GM19463 (cell line): ENCODE measurements around the gene FASN.

Experiments used
- ATAC-seq: cut with Tn5 transposase; IDR thresholded peaks from one replicate; pipeline ENCODE4 v1.9.1; 2021; ENCODE audit warnings: mild to moderate bottlenecking, moderate library complexity; ENCODE audit not compliant: unreplicated experiment

Gene FASN

GRCh38 chr17:82078433-82078832, 19.6 kb downstream of the FASN start:
- no peak for ATAC-seq

GRCh38 chr17:82077617-82078358, 20.2 kb downstream of the FASN start:
- ATAC-seq: no peak

DNA sequence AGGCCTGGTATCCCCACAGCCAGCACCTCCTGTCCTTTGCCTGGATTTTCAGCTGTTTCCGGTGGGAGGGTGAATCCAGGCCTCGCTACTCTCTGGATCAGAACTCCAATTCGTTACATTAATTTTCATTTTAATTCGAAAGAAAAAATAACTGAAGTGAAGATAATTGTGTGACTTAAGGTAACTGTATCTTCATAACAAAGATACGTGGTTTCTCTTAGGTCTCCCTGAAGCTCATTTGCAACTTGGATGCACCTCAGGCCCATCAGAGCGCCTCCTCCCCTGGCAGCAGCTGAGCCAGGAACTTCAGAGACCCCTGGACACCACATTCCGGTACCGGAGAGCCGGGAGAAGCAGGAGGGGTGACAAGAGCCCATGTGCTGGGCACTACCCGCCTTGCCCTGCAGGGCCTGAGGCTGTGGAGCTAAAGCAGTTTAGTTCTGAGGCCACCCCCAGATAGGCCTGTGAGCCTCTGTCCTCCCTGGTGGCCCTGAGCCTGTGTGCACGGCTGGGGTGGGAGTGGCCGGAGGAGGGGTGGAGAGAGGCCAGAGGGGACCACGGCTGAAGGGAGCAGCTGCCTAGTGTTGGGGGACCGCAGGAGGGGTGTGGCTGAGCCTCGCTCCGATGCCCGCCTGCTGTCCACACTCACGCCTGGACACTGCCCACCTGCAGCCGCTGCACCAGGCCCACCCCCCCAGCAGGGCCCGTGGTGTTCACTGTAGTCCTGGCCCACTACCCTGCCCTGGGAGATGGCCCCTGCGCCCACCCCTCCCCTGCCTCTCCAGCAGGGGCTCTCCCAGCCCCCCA, 21.0 kb downstream of the FASN start:
- no peak for ATAC-seq

GRCh38 chr17:82076018-82076784, 21.8 kb downstream of the FASN start:
- no peak for ATAC-seq

DNA sequence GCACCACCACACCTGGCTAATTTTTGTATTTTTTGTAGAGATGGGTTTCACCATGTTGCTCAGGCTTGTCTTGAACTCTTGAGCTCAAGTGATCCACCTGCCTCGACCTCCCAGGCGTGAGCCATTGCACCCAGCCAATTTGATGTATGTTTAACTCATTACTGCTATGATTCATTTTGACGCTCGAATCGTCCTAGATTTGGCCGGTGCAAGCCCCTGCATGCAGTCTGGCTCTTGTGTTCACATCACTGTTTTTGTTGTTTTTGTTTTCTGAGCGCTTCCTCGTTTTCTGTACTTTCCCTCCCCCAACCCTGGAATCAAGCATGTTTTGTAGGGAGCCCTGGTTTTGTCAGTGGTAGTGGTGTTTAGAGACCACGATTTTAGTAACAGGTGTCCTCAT, 24.6 kb downstream of the FASN start:
- ATAC-seq: no peak

DNA sequence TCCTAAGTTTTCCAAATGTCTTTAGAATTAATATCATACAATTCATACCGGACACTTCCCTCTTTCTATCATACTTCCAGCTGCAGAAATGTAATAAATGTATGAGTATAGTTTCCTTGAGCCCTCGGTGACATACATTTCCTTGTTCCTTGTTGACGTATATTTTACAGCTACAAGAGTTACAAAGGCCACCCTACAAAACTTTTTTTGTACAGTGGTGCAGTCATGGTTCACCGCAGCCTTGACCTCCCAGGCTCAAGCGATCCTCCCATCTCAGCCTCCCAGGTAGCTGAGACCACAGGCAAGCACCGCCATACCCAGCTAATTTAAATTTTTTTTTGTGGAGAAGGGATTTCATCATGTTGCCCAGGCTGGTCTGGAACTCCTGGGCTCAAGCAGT, 25.2 kb downstream of the FASN start:
- no peak for ATAC-seq

DNA sequence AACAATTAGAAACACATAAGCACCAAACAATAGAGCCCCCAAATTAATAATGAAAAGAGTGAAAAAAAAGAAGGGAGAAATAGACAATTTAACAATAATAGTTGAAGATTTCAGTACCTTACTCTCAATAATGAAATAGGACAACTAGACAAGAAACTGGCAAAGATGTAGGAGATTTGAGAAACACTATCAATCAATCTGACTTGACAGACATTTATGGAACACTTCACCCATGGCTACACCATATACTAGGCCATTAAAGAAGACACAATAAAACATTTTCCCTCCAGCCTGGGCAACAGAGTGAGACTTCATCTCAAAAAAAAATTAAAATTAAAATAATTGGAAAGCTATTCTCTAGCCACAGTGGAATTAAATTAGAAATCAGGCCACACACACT, 27.4 kb downstream of the FASN start:
- no peak for ATAC-seq

DNA sequence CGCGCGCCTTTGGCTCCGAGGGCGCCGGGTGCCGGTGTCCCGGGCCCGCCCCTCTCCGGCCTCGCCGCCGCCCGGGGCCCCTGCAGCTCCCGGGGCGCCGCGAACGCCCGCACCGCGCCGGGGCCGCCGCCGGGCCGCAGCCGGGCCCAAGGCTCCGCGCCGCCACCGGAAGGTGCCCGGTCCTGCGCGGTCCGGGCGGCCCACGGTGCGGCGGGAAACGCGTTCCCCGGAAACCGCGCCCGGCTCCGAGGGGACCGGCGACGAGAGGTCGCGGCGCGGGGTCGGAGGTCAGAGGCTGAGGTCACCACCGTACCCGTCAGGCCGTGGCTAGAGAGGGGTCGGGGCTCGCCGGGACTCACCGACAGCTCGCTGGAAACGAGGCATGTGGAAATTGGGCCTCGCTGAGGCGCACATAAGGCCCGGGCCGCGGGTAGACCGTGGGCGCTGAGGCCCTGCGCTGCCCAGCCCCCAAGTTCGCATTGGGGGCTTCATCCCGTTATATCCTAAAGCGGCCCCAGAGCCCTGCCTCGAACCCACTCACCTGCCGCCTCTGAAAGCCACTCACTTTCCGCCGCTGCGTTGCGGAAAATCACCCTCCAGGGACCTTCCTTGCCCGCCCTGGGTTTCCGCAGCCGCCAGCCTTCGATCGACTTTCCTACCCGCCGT, 32.3 kb downstream of the FASN start, which contains the start of gene DUS1L:
Gene DUS1L, minus strand, starts transcription at position 167 of the 666 bp plus-strand sequence. CDS start 745 bp downstream, outside the sequence.
- ATAC-seq: peak; percentile 61

DNA sequence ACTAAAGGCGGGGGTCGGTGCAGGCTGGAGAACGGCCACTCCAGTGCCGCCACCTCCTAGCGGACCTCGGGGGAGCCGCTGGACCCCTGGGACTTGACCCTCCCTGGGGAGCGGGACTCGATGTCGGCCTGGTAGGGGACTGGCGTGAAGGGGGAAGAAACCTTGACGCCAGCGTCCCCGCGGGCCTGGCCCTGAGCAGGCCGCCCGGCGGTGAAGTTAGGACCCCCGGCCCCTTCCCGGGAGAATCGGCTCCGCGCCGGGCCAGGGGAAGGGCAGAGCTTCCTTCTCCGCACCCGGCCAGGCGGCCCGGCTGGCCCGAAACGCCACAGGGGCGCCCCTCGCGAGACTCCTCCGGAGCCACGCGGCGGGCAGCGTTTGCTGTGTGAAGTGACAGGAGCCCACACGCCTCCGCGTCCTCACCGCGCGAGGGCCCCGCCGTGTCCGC, 32.8 kb downstream of the FASN start:
- peak; percentile 14 for ATAC-seq

DNA sequence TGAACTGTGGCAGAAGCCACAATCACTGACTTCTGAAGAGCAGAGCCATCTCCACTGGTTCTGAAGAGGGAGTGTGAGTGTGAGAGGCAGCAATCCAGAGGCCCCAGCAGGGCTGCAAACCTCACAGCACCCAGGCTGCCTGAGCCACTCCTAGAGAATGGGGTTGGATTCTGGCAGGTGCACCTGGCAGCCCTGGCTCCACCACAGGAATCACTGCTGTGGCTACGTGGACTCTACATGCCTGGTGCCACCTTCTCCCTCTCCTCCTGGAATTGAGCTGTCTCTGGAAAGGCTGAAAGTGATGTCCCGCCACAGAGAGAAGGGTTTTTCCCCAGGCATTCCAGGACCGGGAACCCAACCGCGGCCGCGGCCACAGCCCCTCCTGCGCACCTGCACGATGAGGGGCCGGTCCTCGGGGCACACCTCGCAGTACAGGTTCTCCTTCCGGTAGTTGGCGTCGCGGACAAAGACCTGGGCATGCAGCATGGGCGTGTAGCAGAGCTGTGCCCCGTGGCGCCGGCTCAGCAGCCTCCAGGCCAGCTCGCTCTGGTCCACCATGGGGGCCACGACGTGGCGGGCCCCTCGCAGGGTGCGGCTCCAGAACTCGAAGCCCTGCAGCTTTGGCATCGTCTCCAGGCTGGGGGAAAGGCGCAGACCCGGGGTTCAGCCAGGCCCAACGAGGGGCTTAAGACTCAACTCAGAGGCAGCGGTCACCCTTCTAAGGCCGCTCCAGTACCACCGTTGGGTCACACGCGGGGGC, 33.4 kb downstream of the FASN start:
- ATAC-seq: no peak

DNA sequence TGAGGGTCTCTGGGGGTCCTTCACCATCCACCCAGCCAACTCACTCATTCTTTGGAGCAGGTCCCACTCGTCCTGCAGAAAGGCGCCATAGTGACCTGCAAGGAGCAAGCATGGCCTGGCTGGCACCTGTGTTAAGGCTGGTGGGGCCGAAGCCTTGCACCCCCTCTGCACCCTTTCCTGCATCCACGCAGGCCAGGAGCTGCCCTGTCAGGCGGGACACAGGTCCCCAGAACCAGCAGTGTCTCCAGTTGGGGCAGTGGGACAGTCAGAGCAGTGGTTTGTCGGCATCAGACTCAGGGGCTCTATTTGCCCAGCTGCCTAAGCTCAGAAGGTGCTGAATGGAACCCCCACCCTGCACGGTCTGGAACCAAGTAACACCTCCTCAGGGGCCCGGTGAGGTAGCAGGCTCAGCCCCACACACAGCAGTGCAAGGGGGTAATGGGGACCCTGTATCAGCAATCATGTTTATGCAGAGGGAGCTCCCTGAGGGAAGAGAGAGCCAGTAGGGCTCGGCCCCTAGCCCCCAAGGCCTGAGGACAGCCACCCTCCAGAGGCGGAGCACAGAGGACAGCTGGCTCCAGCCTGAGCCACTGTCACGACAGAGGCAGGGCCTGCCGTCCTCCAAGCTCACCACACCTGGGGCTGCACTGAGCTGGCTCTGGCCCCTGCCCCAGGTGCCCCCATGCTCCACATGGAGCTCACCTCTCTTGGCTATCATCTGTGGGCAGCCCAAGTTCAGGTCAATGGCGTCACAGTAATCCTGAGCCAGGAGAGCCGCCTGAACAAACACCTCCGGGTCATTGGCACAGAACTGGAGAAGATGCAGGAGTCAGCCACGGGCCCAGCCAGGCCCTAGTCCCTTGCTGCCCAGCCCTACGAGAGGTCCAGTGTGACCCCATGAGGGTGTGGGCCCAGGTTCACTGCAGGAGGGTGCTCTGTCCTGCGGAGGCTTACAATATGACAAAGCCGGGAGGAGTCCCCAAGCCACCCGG, 34.3 kb downstream of the FASN start:
- ATAC-seq: no peak

- no peak for ATAC-seq
Observed at GRCh38 chr17:82062984-82063368, 35.1 kb downstream of the FASN start.

DNA sequence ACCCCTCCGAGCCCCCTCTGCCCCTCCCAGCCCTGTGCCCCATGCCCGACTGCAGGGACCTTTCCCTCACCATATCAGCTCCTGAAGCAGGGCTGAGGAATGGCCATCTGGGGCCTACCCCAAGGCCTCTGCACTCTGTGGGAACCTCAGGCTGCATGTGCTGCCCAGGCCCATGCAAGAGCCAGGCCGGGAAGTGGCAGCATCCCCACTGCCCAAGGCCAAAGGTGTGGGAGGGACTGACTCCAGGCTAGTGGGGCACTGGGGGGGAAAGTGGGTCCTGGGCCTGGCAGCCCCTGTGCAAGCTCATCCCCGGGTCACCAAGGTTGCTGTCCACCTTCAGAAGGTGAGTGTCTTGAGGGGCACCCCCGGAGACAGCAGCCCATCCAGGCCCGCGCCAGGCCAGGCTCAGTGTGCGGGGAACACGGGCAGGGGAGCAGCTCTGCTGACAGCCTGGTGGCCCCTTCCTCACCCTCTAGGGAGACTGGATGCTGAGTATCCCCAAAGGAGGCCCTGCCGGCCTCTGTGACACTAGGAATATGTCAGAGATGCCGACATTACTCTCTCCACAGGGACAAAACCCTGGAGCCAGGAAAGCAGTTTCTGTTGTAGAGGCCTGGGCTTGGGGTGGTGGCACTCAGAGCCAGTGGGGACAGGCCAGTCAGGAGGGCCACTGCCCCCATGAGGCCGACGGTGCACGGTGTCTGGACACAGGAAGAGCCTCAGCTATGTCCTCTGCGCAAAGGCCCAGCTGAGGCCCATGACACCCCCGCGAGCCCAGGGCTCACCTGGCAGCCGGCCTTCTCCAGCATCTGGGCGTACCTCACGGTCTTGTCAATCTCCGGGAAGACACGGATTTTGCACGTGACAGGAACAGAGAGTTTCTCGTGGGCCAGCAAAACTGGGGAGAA, 35.7 kb downstream of the FASN start:
- no peak for ATAC-seq

DNA sequence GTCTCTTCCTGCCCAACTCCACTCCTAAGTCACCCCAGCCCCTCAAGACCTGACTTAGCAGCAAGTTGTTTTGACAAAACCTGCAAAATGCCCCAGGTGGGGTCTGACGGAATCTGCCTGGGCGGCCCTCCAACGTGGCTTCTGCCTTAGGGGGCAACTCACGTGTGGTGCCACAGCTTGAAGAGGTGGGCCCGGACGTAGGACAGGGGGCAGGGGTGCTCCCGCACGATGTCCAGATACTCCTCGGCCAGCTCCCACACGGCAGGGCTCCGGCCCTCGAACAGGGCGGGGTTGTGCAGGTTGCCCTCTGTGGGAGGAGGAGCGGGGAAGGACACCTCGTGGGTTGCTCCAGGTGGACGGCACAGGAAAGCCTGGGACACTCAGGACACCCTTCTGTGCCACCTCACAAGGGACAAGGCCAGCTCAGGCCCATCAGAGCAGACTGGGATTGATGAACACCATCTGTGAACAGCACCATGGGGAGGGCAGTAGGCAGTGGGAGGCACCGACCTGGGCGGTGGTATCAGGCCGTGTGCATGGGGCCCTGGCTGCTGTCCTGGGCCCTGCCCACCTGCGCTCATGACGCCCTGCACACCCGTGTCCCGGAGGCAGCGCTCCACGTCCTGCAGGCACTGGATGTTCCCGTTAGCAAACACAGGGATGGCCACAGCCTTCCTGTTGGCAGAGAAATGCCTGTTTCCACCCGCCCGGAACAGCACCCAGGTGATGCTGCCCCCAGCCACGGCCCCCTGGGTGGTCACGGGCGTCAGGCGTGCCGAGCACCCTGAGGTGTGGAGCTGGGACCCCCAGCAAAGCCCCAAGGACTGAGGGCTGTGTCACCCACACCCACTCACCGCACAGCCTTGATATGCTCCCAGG, 36.8 kb downstream of the FASN start:
- ATAC-seq: no peak

GRCh38 chr17:82060614-82061013, 37.4 kb downstream of the FASN start:
- no peak for ATAC-seq

GRCh38 chr17:82060001-82060380, 38.0 kb downstream of the FASN start:
- no peak for ATAC-seq
